H1 (cell line): Measurements from ENCODE around the gene DLG5. TPM values are rescaled to one million over a fixed set of nuclear protein-coding genes. Genes with fewer than 3 reads are reported as not detected.

Experiments used
- ATF3 ChIP-seq: IDR thresholded peaks from 2 replicates; pipeline ENCODE4 v1.6.1; 2011; ENCODE audit warnings: low read depth, mild to moderate bottlenecking, low read length; ENCODE audit not compliant: insufficient read depth
- CTBP2 ChIP-seq: IDR thresholded peaks from 2 replicates; pipeline ENCODE4 v1.7.0; 2011; ENCODE audit warnings: borderline replicate concordance, mild to moderate bottlenecking, moderate library complexity, mixed read lengths, low read length; ENCODE audit not compliant: insufficient read depth, insufficient read length
- CTCF ChIP-seq, 3 experiments: IDR thresholded peaks; 1 replicate in 2 of 3; 2 replicates in 1 of 3; pipeline versions ENCODE4 v1.5.1 to v1.6.1; 2011; ENCODE audit warnings: low read length in 3 of 3, mild to moderate bottlenecking in 3 of 3, inconsistent platforms in 2 of 3, low read depth in 1 of 3, moderate library complexity in 1 of 3; ENCODE audit not compliant: insufficient read depth in 1 of 3; ENCODE audit errors: control extremely low read depth in 1 of 3
- SIX5 ChIP-seq: IDR thresholded peaks from 2 replicates; pipeline ENCODE4 v1.6.1; 2011; ENCODE audit warnings: mild to moderate bottlenecking, low read depth, low read length
- TAF7 ChIP-seq: optimal IDR thresholded peaks from 2 replicates; pipeline ENCODE3; 2011; ENCODE audit warnings: low read depth, mild to moderate bottlenecking, inconsistent platforms, low read length, moderate library complexity, borderline replicate concordance
- polyA plus RNA-seq, 7 experiments: library from polyadenylated mRNA; depleted of rRNA in 3 of 7; stranded (reverse) in 5 of 7; unstranded in 2 of 7; fragments of >200 nt in 5 of 7; fragments of 200-250 nt in 2 of 7; gene quantifications; 1 replicate in 5 of 7; 2 replicates in 1 of 7; 4 replicates in 1 of 7; pipeline versions ENCODE4 v1.2.1 to v1.2.3, GENCODE V29; 2011 to 2013; ENCODE audit warnings: missing spikeins in 2 of 7, mixed read lengths in 2 of 7
- total RNA-seq: library from RNA; stranded (reverse); fragmentation: NEBNext Ultra II Directional; extraction: Animal tissue kit (Norgen Biotek cat#: 25700); gene quantifications from 2 replicates; pipeline ENCODE4 v1.2.1, GENCODE V29; 2021

The DLG5 gene
- total and polyA plus RNA-seq, 2 of the 8 experiments (the other 6 are each of a cell fraction or from before 2014, with no cell fraction given): 15.6 to 71.4 TPM

- TF ChIP-seq CTCF (IDR thresholded peaks at IDR 0.05; ENCODE audit: control extremely low read depth in 1 of 3, insufficient read depth in 1 of 3, low read depth in 1 of 3, low read length in 3 of 3) (peak; percentile 92 to 99 (median 99)), TAF7 (no peak), SIX5 (no peak), ATF3 (no peak), CTBP2 (no peak)
Observed at GRCh38 chr10:77890097-77890496, 36.5 kb downstream of the DLG5 start (continued).
